ENCODE measurements around the gene MFSD1. TPM values are rescaled to one million over a fixed set of nuclear protein-coding genes. Genes with fewer than 3 reads are reported as not detected.

Gene MFSD1
- total RNA-seq, 1 donor from 2014 or later: 30.5 TPM

DNA sequence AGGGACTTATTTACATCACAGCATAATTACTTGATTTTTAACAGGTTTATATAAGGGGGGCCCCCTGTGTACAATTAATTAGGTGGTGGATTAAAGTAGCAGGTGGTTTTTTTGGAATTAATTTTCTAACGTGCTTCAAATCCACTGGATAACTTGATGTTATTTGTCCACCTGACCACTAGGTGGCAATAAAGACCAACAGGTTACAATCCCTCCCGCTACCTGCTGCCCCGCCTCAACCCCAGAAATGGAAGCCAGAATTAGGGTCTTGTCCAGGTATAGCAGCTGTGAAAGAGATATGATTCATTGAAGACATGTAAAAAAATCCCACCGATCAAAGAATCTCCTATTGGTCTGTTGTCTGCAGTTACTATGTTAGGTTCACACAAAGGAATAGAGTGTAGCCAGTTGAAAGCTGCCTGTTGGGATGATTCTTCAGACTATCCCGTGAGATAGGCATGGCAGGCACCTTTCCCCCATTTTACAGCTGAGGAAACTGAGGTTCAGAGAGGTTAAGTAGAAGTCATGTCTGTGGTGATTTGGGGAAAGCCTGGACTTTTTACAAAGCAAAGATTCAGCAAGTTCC, 44.0 kb downstream of the MFSD1 start:
- no peaks in the 10 kb centered on the region for H3K9me3 Mint-ChIP-seq
- H3K27ac Mint-ChIP-seq: no peak overlapping the region
- H3K4me1 Mint-ChIP-seq (ENCODE audit: unreplicated experiment): peaks cover 14% of the 10 kb centered on the region
- H3K36me3 Mint-ChIP-seq: no peaks in the 10 kb centered on the region
- peaks cover 16% of the 10 kb centered on the region for H3K27me3 Mint-ChIP-seq
- H3K4me3 Mint-ChIP-seq: no peak overlapping the region
- TF ChIP-seq, protein P1, sequence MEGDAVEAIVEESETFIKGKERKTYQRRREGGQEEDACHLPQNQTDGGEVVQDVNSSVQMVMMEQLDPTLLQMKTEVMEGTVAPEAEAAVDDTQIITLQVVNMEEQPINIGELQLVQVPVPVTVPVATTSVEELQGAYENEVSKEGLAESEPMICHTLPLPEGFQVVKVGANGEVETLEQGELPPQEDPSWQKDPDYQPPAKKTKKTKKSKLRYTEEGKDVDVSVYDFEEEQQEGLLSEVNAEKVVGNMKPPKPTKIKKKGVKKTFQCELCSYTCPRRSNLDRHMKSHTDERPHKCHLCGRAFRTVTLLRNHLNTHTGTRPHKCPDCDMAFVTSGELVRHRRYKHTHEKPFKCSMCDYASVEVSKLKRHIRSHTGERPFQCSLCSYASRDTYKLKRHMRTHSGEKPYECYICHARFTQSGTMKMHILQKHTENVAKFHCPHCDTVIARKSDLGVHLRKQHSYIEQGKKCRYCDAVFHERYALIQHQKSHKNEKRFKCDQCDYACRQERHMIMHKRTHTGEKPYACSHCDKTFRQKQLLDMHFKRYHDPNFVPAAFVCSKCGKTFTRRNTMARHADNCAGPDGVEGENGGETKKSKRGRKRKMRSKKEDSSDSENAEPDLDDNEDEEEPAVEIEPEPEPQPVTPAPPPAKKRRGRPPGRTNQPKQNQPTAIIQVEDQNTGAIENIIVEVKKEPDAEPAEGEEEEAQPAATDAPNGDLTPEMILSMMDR (conservative IDR thresholded peaks at IDR 0.05): peak; percentile 88
- DNase-seq (ENCODE audit: extremely low spot score, unreplicated experiment): no peak

DNA sequence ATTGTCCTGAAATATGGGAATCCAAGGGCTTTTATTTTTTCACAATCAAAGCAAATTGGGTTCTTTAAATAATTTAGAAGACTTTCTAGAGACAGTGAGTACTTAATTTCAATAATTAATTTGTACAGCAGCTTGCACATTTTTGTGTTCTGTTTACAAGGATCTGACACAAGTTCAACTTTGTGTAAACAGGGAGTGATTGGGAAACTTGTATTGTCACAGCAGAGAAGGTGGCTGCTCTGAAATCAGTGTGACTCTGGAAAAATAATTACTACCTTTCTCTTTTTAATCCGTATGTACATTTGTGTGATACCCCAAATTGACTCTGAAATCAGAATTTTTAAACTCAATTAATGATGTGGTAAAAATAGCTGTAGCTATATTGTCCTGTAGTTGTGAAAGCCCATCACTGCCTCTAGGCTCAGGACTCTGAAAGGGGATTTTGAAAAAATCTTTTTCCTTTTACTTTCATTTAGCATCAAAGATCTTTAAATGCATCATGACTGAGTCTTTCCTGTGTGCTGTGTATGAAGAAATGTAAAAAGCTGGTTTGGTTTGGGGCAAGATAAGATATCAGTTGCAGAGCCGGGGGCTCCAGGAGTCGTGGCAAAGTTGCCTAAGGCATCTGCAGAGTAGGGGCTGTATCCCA, 45.1 kb downstream of the MFSD1 start:
- DNase-seq (ENCODE audit: extremely low spot score, unreplicated experiment): no peak
- no peaks in the 10 kb centered on the region for H3K9me3 Mint-ChIP-seq
- no peaks in the 10 kb centered on the region for H3K36me3 Mint-ChIP-seq
- H3K27me3 Mint-ChIP-seq: peaks cover 16% of the 10 kb centered on the region
- H3K4me1 Mint-ChIP-seq (ENCODE audit: unreplicated experiment): peaks cover 14% of the 10 kb centered on the region
- TF ChIP-seq, protein P1 (conservative IDR thresholded peaks at IDR 0.05): no peak
- no peak overlapping the region for H3K4me3 Mint-ChIP-seq
- H3K27ac Mint-ChIP-seq: no peak overlapping the region

DNA sequence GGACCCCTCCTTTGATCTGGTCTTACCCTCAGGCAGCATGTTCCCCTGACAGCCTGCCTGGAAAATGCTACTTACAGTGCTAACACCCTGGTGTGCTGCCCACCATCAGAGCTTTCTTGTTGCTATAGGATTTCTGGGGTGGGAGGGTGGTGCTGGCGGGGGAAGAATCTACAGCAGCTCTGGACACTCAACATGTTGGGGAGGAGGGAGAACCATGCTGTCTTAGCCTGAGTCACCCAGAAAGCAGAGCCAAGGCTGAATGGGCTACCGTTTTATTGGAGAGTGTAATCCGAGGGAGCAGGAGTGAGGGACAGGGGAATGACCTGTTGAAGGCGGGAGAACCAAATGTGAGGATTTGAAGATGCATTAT, 45.6 kb downstream of the MFSD1 start:
- Mint-ChIP-seq H3K4me3 (no peak overlapping the region), H3K27me3 (peaks cover 16% of the 10 kb centered on the region), H3K27ac (no peak overlapping the region), H3K9me3 (no peaks in the 10 kb centered on the region), H3K4me1 (ENCODE audit: unreplicated experiment) (peaks cover 14% of the 10 kb centered on the region), H3K36me3 (no peaks in the 10 kb centered on the region)
- DNase-seq (ENCODE audit: extremely low spot score, unreplicated experiment): no peak
- TF ChIP-seq, protein P1 (conservative IDR thresholded peaks at IDR 0.05): no peak

DNA sequence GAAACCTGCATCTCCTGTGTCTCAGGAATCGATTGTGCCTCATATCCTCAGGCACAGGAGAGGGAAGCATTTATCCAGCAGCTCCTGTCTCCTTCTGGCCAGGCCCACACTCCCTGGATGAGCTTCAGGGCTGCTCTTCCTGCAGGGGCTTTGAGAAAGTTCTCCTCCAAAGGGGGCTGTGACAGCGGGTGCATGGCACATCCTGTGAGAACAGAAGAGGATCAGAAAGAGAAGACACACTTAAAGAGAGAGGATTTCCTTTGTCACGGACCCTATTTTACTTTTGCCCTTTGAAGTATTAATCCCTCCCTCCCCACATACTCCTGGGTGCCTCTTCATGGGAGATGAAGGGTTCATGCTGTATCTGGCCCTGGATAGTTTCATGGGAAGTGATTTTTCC, 46.0 kb downstream of the MFSD1 start:
- TF ChIP-seq, protein P1 (conservative IDR thresholded peaks at IDR 0.05): no peak
- H3K4me1 Mint-ChIP-seq (ENCODE audit: unreplicated experiment): peaks cover 12% of the 10 kb centered on the region

DNA sequence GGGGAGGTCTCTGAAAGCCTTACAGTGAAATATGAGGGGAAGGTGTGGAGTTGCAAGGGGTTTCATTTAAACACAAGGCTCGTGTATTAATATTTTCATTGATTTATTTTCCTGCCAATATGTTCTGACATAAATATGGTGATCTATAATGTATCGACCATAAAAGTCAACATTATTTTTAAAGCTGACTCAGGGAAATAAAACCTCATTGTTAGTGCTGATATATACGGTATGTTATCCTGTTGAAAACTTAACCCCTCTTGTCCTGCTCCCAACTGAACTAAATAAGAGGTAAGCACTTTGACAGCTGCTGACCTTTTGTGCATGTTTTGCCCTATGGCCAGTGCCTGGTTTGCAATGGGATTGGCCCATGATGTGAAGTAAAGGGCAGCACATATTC, 47.9 kb downstream of the MFSD1 start:
- Mint-ChIP-seq H3K27ac (no peak overlapping the region), H3K9me3 (no peaks in the 10 kb centered on the region), H3K4me1 (ENCODE audit: unreplicated experiment) (peaks cover 9% of the 10 kb centered on the region), H3K27me3 (peaks cover 11% of the 10 kb centered on the region), H3K36me3 (no peaks in the 10 kb centered on the region), H3K4me3 (no peak overlapping the region)
- TF ChIP-seq, protein P1 (conservative IDR thresholded peaks at IDR 0.05): no peak
- no peak for DNase-seq (ENCODE audit: extremely low spot score, unreplicated experiment)

More for the DNA sequence above, 46.0 kb downstream of the MFSD1 start:
- Mint-ChIP-seq H3K4me3 (no peak overlapping the region), H3K36me3 (no peaks in the 10 kb centered on the region), H3K9me3 (no peaks in the 10 kb centered on the region), H3K27ac (no peak overlapping the region), H3K27me3 (peaks cover 11% of the 10 kb centered on the region)
- DNase-seq (ENCODE audit: extremely low spot score, unreplicated experiment): no peak
